Mesenchymal stem cell (in vitro differentiated cells and primary cell): ENCODE measurements around the gene ANKRD31.
"Not testable (repeated sequence)": the region's sequence is repeated elsewhere in the genome, so short reads cannot be mapped to it uniquely, and the experiment has no call there.

Source experiments
- DNase-seq: peaks from one replicate; pipeline ENCODE4 v3.0.0-alpha.2; 2013
- H2AFZ ChIP-seq: one replicate; pipeline ENCODE4 v1.6.1; 2013; ENCODE audit warnings: low read depth, mild to moderate bottlenecking, control low read depth, inconsistent platforms, low read length, moderate library complexity
- H2AK5ac ChIP-seq: 2 replicates; pipeline ENCODE4 v1.6.1; 2013; ENCODE audit warnings: low read length, moderate library complexity, mild to moderate bottlenecking, inconsistent platforms; ENCODE audit not compliant: severe bottlenecking
- H2BK120ac ChIP-seq: one replicate; pipeline ENCODE4 v1.6.1; 2013; ENCODE audit warnings: low read depth, mild to moderate bottlenecking, inconsistent platforms, low read length, moderate library complexity
- H2BK12ac ChIP-seq, 2 experiments: one replicate each; pipeline ENCODE4 v1.6.1; 2013; ENCODE audit warnings: inconsistent platforms in 2 of 2, low read length in 2 of 2, mild to moderate bottlenecking in 2 of 2, moderate library complexity in 2 of 2, control low read depth in 1 of 2
- H2BK15ac ChIP-seq: one replicate; pipeline ENCODE4 v1.6.1; 2013; ENCODE audit warnings: mild to moderate bottlenecking, low read depth, inconsistent platforms; ENCODE audit not compliant: poor library complexity, severe bottlenecking
- H2BK5ac ChIP-seq: 2 replicates; pipeline ENCODE4 v1.6.1; 2013; ENCODE audit warnings: low read depth, mild to moderate bottlenecking, low read length, control low read depth, inconsistent platforms; ENCODE audit not compliant: poor library complexity, severe bottlenecking
- H3K14ac ChIP-seq, 2 experiments: one replicate each; pipeline ENCODE4 v1.6.1; 2013; ENCODE audit warnings: inconsistent platforms in 2 of 2, low read length in 2 of 2, control low read depth in 1 of 2, mild to moderate bottlenecking in 1 of 2, moderate library complexity in 1 of 2
- H3K18ac ChIP-seq, 2 experiments: one replicate each; pipeline ENCODE4 v1.6.1; 2013; ENCODE audit warnings: inconsistent platforms in 2 of 2, low read length in 2 of 2, control low read depth in 1 of 2, low read depth in 1 of 2, mild to moderate bottlenecking in 1 of 2
- H3K23ac ChIP-seq, 2 experiments: one replicate each; pipeline ENCODE4 v1.6.1; 2013; ENCODE audit warnings: inconsistent platforms in 2 of 2, low read length in 2 of 2, mild to moderate bottlenecking in 2 of 2, moderate library complexity in 2 of 2, control low read depth in 1 of 2
- H3K27ac ChIP-seq: 2 replicates; pipeline ENCODE4 v1.5.1; 2013; ENCODE audit warnings: mild to moderate bottlenecking, moderate library complexity, low read length, control low read depth, inconsistent platforms; ENCODE audit not compliant: poor library complexity, severe bottlenecking
- H3K27me3 ChIP-seq, 2 experiments: 2 replicates each; pipeline versions ENCODE4 v1.6.1 to v1.7.0; 2013; ENCODE audit warnings: low read length in 2 of 2, mild to moderate bottlenecking in 2 of 2, moderate library complexity in 2 of 2, control low read depth in 1 of 2, inconsistent platforms in 1 of 2; ENCODE audit not compliant: control insufficient read depth in 1 of 2, insufficient read depth in 1 of 2
- H3K36me3 ChIP-seq, 2 experiments: 2 replicates each; pipeline versions ENCODE4 v1.6.1 to v1.7.0; 2013; ENCODE audit warnings: low read length in 2 of 2, control low read depth in 1 of 2, inconsistent platforms in 1 of 2, low read depth in 1 of 2, mild to moderate bottlenecking in 1 of 2; ENCODE audit not compliant: insufficient read depth in 2 of 2, control insufficient read depth in 1 of 2
- H3K4ac ChIP-seq, 2 experiments: one replicate each; pipeline ENCODE4 v1.6.1; 2013; ENCODE audit warnings: inconsistent platforms in 2 of 2, low read length in 2 of 2, mild to moderate bottlenecking in 2 of 2, moderate library complexity in 2 of 2, control low read depth in 1 of 2, low read depth in 1 of 2
- H3K4me1 ChIP-seq: 2 replicates; pipeline ENCODE4 v1.6.1; 2013; ENCODE audit warnings: low read depth, low read length, control low read depth; ENCODE audit not compliant: control insufficient read depth, insufficient read depth
- H3K4me2 ChIP-seq: 2 replicates; pipeline ENCODE4 v1.6.1; 2013; ENCODE audit warnings: low read length, mild to moderate bottlenecking, inconsistent platforms; ENCODE audit not compliant: poor library complexity, severe bottlenecking
- H3K4me3 ChIP-seq, 2 experiments: 2 replicates each; pipeline versions ENCODE4 v1.5.1 to v1.7.0; 2013; ENCODE audit warnings: low read length in 2 of 2, mild to moderate bottlenecking in 2 of 2, control low read depth in 1 of 2, low read depth in 1 of 2; ENCODE audit not compliant: insufficient read depth in 1 of 2
- H3K79me1 ChIP-seq: replicated peaks from 2 replicates; pipeline ENCODE4 v1.6.1; 2013; ENCODE audit warnings: mild to moderate bottlenecking, control low read depth, low read length, inconsistent platforms; ENCODE audit not compliant: poor library complexity, severe bottlenecking
- H3K9ac ChIP-seq: 2 replicates; pipeline ENCODE4 v1.7.0; 2013; ENCODE audit warnings: mild to moderate bottlenecking, low read length, moderate library complexity
- H3K9me3 ChIP-seq: 2 replicates; pipeline ENCODE4 v1.7.0; 2013; ENCODE audit warnings: mild to moderate bottlenecking, low read length; ENCODE audit not compliant: control insufficient read depth
- H4K8ac ChIP-seq: one replicate; pipeline ENCODE4 v1.6.1; 2013; ENCODE audit warnings: inconsistent platforms, mild to moderate bottlenecking, low read length, moderate library complexity
- H4K91ac ChIP-seq: one replicate; pipeline ENCODE4 v1.6.1; 2013; ENCODE audit warnings: mild to moderate bottlenecking, low read length, inconsistent platforms
- WGBS: methylation state at CpG from one replicate; pipeline ENCODE4 v1.1.7; 2013; ENCODE audit warnings: mixed read lengths; 5-methylcytosine and 5-hydroxymethylcytosine counted together

The ANKRD31 gene

GRCh38 chr5:75189353-75189752 is 47.3 kb downstream of the ANKRD31 start:
- Histone ChIP-seq H3K18ac (no peak overlapping the region), H3K9ac (no peak overlapping the region), H3K9me3 (no peaks in the 10 kb centered on the region), H2BK12ac (no peak overlapping the region), H4K91ac (no peak overlapping the region), H3K27ac (no peak overlapping the region), H2BK5ac (no peak overlapping the region), H3K14ac (no peak overlapping the region), H3K36me3 (no peaks in the 10 kb centered on the region), H4K8ac (no peak overlapping the region), H3K4me3 (no peak overlapping the region), H3K27me3 (no peaks in the 10 kb centered on the region), H3K79me1 (no peaks in the 10 kb centered on the region), H2BK15ac (no peak overlapping the region), H3K4ac (no peak overlapping the region), H2BK120ac (no peak overlapping the region), H3K4me2 (no peak overlapping the region), H3K23ac (no peak overlapping the region), H2AK5ac (no peak overlapping the region), H3K4me1 (no peaks in the 10 kb centered on the region), H2AFZ (no peak overlapping the region)
- no peak for DNase-seq
- WGBS, result 85% methylated on average over 2 of the region's 2 CpGs

DNA sequence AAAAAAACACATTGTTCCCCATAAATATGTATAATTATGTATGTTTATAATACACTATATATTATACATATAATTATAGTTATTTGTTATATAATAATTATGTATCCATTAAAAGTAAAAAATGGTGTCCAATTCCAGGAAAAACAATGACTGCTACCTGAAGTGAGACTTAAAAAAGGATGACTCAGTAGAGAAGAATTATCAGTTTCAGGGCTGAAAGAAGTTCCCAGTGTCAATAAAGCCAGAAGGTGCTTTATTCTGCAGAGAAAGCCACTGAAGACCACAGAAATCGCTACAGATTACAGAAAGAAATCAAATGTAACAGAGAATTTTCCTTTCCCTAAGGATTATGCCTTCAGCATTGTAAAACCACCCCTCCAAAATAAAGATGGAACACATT is 50.9 kb downstream of the ANKRD31 start:
- Histone ChIP-seq H4K91ac (no peak overlapping the region), H4K8ac (no peak overlapping the region), H2BK15ac (no peak overlapping the region), H3K4me3 (no peak overlapping the region), H2AFZ (no peak overlapping the region), H2BK120ac (no peak overlapping the region), H2AK5ac (no peak overlapping the region), H3K23ac (no peak overlapping the region), H3K4me1 (no peaks in the 10 kb centered on the region), H3K4ac (no peak overlapping the region), H3K36me3 (no peaks in the 10 kb centered on the region), H3K14ac (no peak overlapping the region), H2BK12ac (no peak overlapping the region), H3K9ac (no peak overlapping the region), H3K4me2 (no peak overlapping the region), H3K18ac (no peak overlapping the region), H3K27ac (no peak overlapping the region), H3K27me3 (no peaks in the 10 kb centered on the region), H2BK5ac (no peak overlapping the region), H3K9me3 (no peaks in the 10 kb centered on the region), H3K79me1 (no peaks in the 10 kb centered on the region)
- WGBS, result 28% methylated on average over 1 of the region's 1 CpG
- no peak for DNase-seq

DNA sequence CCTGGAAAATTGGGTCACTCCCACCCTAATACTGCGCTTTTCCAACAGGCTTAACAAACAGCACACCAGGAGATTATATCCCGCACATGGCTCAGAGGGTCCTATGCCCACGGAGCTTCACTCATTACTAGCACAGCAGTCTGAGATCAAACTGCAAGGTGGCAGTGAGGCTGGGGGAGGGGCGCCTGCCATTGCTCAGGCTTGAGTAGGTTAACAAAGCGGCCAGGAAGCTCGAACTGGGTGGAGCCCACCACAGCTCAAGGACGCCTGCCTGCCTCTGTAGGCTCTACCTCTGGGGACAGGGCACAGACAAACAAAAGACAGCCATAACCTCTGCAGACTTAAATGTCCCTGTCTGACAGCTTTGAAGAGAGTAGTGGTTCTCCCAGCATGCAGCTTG is 60.7 kb downstream of the ANKRD31 start:
- H3K14ac ChIP-seq, DNase-seq, H3K4me1 ChIP-seq, H3K4ac ChIP-seq, H3K9me3 ChIP-seq, H4K91ac ChIP-seq, H2AK5ac ChIP-seq, H3K27ac ChIP-seq, H3K27me3 ChIP-seq, H3K23ac ChIP-seq, H3K4me3 ChIP-seq, H2BK120ac ChIP-seq, H3K79me1 ChIP-seq, H2BK15ac ChIP-seq, H3K4me2 ChIP-seq, H3K18ac ChIP-seq, H3K9ac ChIP-seq, H2BK5ac ChIP-seq, H4K8ac ChIP-seq, H3K36me3 ChIP-seq, H2BK12ac ChIP-seq, H2AFZ ChIP-seq: not testable (repeated sequence)
- 84% methylated on average over 7 of the region's 7 CpGs for WGBS

GRCh38 chr5:75174872-75175271 is 61.8 kb downstream of the ANKRD31 start:
- DNase-seq, H3K9me3 ChIP-seq, H2BK5ac ChIP-seq, H4K91ac ChIP-seq, H3K79me1 ChIP-seq, H2AFZ ChIP-seq, H3K27ac ChIP-seq, H4K8ac ChIP-seq, H3K36me3 ChIP-seq, H3K18ac ChIP-seq, H3K27me3 ChIP-seq, H3K4ac ChIP-seq, H2AK5ac ChIP-seq, H3K4me1 ChIP-seq, H3K4me3 ChIP-seq, H3K9ac ChIP-seq, H3K23ac ChIP-seq, H2BK120ac ChIP-seq, H2BK15ac ChIP-seq, H2BK12ac ChIP-seq, H3K4me2 ChIP-seq, H3K14ac ChIP-seq: not testable (repeated sequence)
- 86% methylated on average over 3 of the region's 4 CpGs for WGBS
